NCI-H187 treated with DMSO at 0.1 percent for 48 hours (cell line): Measurements from ENCODE around the gene CILP2.

ENCODE experiments used
- DNase-seq: peaks from one replicate; lab custom pipeline; 2025; lab: John Stamatoyannopoulos, UW

CILP2 gene

GRCh38 chr19:19505669-19506326, 32.3 kb upstream of the CILP2 start:
- DNase-seq: no peak

GRCh38 chr19:19506592-19506991, 31.5 kb upstream of the CILP2 start:
- no peak for DNase-seq

GRCh38 chr19:19507354-19507753, 30.7 kb upstream of the CILP2 start:
- DNase-seq: no peak

DNA sequence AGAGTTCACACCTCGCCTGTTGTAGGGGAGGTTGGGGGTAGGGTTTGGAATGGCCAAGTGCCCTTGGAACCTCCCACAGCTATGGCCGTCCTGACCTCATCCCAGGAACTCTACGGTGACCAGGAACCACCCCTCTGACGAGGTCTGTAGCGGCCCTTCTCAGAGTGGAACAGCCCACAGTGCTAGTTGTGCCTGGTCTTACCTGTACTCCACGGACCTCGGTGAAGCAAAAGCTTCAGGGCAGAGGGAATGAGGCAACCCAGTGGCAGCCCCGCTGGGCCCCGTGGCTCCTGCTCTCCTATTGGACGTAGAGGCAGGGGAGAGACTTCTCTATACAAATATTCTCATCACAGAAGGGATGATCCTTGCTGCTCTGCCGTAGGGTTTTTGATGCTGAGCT, 29.8 kb upstream of the CILP2 start:
- no peak for DNase-seq

DNA sequence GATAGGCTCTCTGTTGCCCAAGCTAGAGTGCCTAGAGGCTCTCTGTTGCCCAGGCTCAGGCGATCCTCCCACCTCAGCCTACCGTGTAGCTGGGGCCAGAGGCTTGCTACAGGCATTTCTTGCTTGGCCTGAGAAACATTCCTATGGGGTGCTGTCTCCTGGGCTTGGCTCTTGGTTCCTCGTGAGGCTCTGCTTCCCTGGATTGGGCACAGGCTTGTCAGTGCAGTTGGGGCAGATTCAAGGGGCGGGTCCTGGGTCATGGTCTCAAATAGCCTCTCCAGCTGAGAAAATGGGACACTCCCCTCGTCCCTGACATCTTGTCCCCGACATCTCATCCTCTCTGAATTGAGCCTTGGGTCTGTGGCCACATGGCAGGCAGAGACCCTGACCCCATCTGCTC, 27.6 kb upstream of the CILP2 start:
- DNase-seq: no peak

GRCh38 chr19:19513682-19514081, 24.4 kb upstream of the CILP2 start:
- no peak for DNase-seq

DNA sequence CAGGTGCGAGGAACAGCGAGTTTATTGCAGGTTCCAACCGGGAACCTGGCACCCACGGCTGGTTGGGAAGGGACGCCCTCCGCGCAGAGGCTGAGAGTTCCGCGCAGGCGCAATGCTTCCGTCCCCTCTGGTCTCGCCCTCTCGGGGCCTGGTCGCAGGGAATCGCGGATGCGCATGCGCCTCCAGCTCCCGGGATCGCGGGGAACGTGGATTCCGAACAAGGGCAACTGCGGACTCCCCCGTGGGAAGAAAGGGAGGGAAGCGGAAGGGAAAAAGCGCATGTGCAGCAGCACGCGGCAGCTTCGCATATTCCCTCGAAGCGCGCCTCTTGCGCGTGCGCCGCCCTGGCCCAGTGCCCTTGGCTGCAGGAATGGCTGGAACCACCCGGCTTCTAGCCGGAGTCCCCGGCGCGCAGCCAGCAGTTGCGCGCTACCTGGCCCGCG, 23.8 kb upstream of the CILP2 start:
- no peak for DNase-seq

DNA sequence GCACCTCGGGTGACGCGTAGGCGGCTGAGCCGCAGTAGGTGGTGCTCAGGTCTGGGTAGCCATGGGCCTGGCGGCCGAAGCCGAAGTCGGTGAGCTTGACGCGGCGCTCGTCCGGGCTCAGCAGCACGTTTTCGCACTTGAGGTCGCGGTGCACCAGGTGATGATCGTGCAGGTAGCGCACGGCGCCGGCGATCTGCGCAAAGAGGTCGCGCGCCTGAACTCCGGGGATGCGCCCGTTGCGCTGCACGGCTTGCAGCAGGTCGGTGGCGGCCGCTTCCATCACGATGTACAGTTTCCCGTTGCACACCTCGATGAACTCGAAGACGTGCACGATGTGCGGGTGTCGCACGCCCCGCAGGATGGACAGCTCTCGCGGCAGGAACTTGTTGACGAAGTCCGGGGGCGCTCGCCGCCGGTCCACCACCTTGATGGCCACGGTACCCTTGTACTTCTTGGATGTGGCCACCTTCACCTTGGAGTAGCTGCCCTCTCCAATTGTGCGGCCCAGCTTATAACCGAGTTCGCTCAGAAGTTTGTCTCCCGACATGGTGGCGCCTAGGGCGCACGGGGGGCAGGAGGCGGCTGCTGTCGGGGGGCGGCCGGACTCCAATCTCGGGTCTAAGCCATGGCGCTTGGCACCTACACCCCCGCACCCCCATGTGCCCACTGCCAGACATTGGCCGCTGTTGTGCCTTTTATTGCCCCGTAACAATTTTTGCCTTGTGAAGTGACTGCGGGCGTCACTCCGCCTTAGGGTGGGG, 23.0 kb upstream of the CILP2 start, which contains the start of gene TSSK6:
TSSK6 (minus strand) TSS at position 668 of the 761 bp plus-strand sequence; CDS start at position 547, 121 bp downstream.
- DNase-seq: no peak

DNA sequence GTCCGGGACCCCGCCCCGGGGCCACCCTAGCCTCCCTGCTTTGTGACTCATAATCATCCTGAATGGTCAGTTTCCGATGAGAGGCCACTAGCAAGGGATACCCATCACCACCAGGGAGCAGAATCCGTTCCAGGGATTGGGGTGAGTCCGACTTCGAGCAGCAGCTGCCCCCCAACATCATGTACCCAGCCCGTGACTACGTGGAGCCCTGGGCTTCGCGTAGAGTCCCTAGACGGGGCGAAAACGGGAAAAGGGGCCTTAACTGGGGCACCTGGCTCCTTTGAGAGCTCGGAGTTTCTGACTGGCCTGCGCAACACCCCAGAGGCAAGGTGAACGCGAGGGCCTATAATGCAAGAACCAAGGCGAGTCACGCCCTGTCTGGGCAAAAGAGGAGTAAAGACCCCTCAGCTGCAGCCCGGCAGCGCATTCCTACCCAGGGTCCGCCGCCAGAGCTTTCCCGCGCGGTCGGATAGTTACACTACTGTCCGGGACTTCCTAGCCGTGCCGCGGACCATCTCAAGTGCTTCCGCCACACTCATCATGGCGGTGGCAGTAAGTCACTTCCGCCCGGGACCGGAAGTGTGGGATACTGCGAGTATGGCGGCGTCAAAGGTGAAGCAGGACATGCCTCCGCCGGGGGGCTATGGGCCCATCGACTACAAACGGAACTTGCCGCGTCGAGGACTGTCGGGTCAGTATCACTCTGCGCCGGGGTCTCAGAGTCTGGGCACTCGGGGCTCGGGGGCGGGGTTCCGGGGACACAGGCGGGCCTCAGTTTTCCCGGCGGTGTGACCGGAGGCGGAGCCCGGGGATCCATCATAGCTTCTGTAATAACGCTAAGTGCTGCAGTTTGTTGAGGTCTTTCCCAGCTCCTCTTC, 22.2 kb upstream of the CILP2 start, which contains the start of gene NDUFA13:
NDUFA13 (plus strand) TSS at position 584 of the 878 bp plus-strand sequence; CDS start at position 598, 14 bp downstream.
- peak; percentile 24 for DNase-seq

DNA sequence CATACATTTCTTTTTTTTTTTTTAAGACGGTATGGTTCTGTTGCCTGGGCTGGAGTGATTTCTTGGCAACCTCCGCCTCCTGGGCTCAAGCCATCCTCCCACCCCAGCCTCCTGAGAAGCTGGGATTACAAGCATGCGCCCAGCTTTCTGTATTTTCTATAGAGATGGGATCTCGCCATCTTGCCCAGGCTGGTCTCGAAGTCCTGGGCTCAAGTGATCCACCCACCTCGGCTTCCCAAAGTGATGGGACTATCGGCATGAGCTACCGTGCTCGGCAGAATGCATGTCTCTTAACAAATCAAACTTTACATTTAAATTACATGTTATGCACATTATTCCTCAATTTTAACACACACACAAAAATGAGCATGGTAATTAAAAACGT, 20.8 kb upstream of the CILP2 start:
- no peak for DNase-seq

GRCh38 chr19:19520989-19521388, 17.1 kb upstream of the CILP2 start:
- no peak for DNase-seq

- no peak for DNase-seq
Observed at GRCh38 chr19:19523177-19523576, 14.9 kb upstream of the CILP2 start.

GRCh38 chr19:19524053-19524452, 14.0 kb upstream of the CILP2 start:
- no peak for DNase-seq

- DNase-seq: no peak
Observed at GRCh38 chr19:19525611-19526380, 12.3 kb upstream of the CILP2 start.

DNA sequence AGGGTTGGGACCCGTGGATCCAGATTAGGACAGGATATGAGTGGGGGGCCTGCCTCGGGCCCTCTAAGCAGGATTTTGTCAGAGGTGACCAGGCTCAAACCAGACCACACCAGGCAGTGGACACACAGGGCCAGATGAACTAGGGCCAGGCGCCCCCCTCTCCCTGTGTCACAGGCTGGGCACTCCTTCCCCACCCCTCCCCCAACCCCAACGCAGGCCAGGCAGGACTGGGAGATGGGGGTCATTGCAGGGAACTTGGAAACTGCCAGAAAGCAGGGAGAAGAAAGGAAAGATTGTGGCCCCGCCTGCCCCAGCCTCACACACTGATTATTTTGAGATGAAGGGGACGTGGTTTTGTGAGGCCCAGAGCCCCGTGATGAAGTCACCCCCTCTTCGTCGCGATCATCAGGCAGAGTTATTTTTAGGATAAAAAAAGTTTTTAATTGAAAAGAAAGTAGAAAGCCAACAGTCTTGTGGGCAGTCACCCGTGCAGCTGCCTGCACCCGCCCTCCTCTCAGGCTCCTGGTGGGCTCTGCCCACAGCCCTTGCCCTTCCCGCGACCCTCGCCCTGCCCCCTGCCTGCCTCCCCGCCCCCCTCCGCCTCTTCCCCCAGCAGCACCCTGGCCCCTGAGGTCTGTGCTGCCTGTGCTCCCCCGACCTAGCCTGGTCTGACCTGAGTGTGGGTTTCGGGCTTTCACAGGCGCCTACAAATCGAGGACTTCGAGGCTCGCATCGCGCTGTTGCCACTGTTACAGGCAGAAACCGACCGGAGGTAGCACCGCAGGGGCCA, 11.3 kb upstream of the CILP2 start:
- no peak for DNase-seq

GRCh38 chr19:19527371-19527656, 10.8 kb upstream of the CILP2 start:
- no peak for DNase-seq

DNA sequence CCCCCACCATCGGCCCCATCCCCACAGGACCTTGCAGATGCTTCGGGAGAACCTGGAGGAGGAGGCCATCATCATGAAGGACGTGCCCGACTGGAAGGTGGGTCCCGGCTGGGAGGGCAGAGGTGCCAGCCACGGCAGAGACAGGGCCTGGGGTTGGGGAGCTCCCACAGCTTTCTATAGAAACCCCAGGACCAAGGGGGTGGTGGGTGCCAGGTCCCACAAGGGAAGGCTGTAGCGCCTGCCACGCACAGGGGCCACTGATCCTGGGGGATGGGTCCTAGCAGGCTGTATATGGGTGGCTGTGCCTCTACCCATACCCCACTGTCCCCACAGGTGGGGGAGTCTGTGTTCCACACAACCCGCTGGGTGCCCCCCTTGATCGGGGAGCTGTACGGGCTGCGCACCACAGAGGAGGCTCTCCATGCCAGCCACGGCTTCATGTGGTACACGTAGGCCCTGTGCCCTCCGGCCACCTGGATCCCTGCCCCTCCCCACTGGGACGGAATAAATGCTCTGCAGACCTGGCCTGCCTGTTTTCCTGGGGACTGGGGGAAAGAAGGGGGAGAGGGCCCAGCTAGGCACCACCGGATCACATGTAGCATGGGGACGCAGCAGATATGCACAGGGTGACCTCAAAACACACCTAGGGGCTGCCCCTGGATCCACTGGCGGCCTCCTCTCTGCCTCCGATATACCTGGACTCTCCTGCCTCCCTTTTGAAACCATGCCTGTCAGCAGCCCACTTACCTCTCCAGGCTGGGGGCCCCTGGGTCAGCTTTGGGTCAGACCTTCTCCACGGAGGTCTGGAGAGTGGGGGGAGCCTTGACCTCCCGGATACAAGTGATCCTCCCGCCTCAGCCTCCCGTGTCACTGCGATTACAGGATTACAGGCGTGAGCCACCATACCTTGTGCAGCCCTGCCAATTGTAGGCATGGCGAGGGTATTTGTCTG, 10.1 kb upstream of the CILP2 start:
- DNase-seq: no peak

GRCh38 chr19:19528721-19529490, 9.2 kb upstream of the CILP2 start, which contains the start of gene YJEFN3:
YJEFN3 (plus strand) TSS chr19:19528911; CDS start chr19:19528933, 22 bp downstream.
- DNase-seq: no peak
